GM21825 (cell line): Measurements from ENCODE around the gene LUZP2.

ENCODE experiments used
- ATAC-seq: cut with Tn5 transposase; IDR thresholded peaks from one replicate; pipeline ENCODE4 v1.9.1; 2021; ENCODE audit warnings: mild to moderate bottlenecking, moderate library complexity; ENCODE audit not compliant: unreplicated experiment

Gene LUZP2

GRCh38 chr11:25065746-25066145 is 568.9 kb downstream of the LUZP2 start:
- ATAC-seq = no peak

- ATAC-seq = no peak
These were observed 569.9 kb downstream of the LUZP2 start for GRCh38 chr11:25066706-25067105.

DNA sequence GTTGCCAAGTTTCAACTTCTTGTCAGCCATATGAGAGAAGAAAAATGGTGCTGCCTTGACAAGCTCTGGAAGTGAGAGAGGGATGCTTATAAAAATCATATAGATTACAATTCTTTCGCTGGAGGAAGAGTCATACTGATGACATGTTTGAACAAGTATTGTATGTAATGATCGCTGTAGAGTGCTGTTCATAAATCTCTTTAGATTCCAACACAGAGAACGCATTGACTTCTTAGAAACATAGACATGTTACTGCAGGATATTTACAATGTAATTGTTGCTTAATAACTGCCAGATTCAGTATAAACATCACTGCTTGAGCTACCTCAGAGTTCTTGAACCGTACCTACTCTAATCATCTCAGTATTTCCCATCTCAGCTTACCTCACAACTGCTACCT is 571.6 kb downstream of the LUZP2 start:
- ATAC-seq = no peak

GRCh38 chr11:25094085-25094802 is 597.4 kb downstream of the LUZP2 start:
- no peak for ATAC-seq

- no peak for ATAC-seq
These were observed 622.6 kb downstream of the LUZP2 start for GRCh38 chr11:25119416-25119815.
